GM18907 (cell line): ENCODE measurements around the gene REEP1.

Source experiments
- ATAC-seq: cut with Tn5 transposase; IDR thresholded peaks from one replicate; pipeline ENCODE4 v1.9.1; 2021; ENCODE audit warnings: mild to moderate bottlenecking, moderate library complexity; ENCODE audit not compliant: unreplicated experiment

The REEP1 gene

GRCh38 chr2:86308356-86308755, 29.1 kb downstream of the REEP1 start:
- no peak for ATAC-seq

GRCh38 chr2:86307431-86307830, 30.0 kb downstream of the REEP1 start:
- no peak for ATAC-seq

DNA sequence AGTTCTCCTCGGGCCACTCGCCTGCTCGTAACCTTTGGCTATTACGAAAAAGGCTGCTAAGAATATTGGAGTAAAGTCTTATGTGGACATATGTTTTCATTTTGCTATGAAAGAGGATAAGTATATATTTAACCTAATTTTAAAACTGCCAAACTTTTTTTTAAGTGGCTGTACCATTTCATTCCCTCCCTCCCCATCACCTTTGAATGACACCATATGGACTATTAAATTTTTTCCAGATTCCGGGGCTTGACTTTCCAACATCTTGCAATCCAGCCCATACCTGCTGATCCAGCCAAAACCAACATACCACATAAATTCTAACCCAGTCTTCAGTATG, 31.5 kb downstream of the REEP1 start:
- no peak for ATAC-seq

DNA sequence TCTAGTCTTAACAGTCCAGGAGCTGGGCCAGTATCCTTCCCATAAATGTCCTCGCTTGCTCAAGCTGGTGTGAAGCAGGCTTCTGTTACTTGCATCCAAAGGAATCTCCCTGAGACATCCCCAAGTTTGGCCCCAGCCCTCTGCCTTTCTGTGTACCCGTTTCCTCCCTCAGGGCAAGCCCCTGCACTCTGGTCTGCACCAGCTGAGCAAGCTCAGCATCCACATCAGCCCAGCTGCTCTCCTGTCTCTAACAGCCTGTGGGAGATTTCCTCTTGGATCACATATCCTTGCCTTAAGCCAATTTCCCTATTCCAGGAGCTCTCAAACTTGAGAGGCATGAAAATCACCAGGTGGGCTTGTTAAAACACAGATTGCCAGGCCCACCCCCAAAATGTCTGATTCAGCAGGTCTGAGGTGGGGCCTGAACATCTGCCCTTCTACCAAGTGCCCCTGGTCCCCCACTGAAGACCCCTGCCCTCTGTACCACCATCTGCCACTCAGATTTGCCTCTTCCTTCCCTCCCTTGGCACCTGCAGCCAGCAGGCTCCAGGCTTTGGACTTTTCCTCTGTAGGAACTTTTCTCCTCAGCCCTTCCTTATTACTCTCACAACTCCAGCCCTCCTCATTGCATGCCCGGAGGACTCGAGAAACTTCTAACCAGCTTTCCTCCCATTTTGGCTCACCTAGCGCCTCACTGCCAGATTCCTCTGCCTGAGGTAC, 32.1 kb downstream of the REEP1 start:
- ATAC-seq = no peak

- ATAC-seq = no peak
Observed at GRCh38 chr2:86304416-86304815, 33.0 kb downstream of the REEP1 start.

DNA sequence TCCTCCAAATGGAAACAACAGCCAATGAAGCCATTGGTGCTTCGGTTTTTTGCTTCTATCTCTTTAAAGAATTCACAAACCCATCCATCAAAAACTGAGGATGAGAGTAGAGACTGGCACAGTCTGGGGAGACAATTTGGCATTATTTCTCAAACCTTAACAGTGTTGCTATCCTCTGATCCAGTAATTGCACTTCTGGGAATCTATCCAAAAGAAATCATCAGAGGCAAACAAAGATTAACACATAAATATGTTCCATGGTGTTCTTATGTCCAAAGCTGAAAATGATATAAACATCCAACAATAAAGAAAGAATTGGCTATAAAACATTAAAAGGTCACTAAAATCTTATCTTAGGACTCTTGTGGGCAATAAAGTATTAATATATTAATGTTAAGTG, 35.1 kb downstream of the REEP1 start:
- ATAC-seq = no peak

GRCh38 chr2:86301711-86302202, 35.7 kb downstream of the REEP1 start:
- ATAC-seq = no peak

GRCh38 chr2:86301009-86301408, 36.4 kb downstream of the REEP1 start:
- ATAC-seq = no peak

GRCh38 chr2:86300496-86300895, 36.9 kb downstream of the REEP1 start:
- ATAC-seq = no peak

DNA sequence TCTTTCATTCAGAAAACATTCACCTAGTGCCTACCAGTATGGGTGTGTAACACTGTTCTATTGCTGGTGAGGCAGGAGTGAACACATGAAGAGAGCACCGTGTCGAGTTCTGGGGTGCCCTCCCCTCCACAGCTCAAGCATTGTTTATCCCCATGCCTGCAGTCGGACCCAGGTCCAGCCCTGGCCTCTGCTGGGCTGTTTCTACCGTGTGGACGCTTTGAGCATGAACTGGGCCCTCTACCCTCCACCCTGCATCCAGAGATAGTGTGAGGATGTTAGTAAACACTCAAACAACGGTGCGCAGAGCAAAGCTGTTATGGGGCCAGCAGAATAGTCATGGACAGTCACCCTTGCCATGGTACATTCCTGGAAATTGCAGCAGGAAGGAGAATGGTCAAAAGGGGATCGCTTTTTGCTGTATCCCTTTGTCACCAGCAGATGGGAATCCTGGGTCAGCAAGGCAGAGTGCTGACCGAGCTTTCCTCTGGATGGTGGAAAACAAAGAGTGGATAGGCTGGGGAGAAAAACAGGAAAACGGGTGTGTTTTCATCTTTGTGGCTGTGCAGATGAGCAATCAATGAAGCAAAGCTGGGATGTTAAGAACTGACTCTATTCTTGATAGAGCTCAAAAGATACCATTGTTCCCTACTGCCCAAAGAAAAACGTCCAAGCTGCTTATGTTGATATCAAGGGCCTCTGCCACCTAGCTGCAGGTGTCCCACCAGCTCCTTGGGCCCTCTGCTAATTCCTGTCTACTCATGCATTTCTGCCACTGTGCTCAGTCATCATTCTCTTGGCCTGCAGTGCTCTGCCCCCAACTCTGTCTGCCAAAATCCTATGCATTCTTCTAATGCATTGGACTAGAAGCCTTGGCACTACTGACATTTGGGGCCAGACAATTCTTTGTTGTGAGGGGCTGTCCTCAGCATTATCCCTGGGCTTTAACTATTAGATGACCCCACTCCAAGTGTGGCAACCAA, 38.7 kb downstream of the REEP1 start:
- ATAC-seq = no peak

GRCh38 chr2:86297382-86298147, 39.9 kb downstream of the REEP1 start:
- no peak for ATAC-seq

- no peak for ATAC-seq
Observed at GRCh38 chr2:86296947-86297346, 40.5 kb downstream of the REEP1 start.

GRCh38 chr2:86295066-86295465, 42.4 kb downstream of the REEP1 start:
- ATAC-seq = no peak

- no peak for ATAC-seq
Observed at GRCh38 chr2:86293612-86294011, 43.8 kb downstream of the REEP1 start.

- ATAC-seq = no peak
Observed at GRCh38 chr2:86292571-86293515, 44.6 kb downstream of the REEP1 start.

GRCh38 chr2:86291328-86291662, 46.1 kb downstream of the REEP1 start:
- no peak for ATAC-seq

GRCh38 chr2:86290596-86291327, 46.7 kb downstream of the REEP1 start:
- no peak for ATAC-seq

GRCh38 chr2:86286516-86286915, 50.9 kb downstream of the REEP1 start:
- no peak for ATAC-seq

DNA sequence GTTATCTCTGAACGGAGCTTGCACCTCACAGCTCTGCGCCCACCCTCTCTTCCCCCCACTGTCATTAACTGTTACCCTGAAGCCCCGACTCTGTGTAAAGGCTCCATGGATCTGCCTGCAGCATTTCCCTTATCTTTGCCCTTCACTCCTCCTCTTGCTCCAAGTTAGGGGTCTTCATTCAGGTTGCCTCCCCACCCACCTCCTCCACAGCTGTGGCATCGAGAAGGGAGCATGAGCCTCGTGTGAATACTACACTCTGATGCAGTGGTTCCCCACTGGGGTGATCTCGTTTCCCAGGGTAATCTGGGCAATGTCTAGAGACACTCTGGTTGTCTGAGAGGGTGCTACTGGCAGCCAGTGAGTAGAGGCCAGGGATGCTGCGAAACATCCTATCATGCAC, 51.4 kb downstream of the REEP1 start:
- ATAC-seq = no peak

GRCh38 chr2:86285571-86285970, 51.9 kb downstream of the REEP1 start:
- no peak for ATAC-seq
